Right forelimb (tissue), 1 donor: ENCODE data around the gene XYLT1.
"Not testable (repeated sequence)": the region's sequence is repeated elsewhere in the genome, so short reads cannot be mapped to it uniquely, and the experiment has no call there.

Experiments
- DNase-seq: peaks from one replicate; pipeline ENCODE4 v3.0.0-alpha.2; 2018

XYLT1 gene

DNA sequence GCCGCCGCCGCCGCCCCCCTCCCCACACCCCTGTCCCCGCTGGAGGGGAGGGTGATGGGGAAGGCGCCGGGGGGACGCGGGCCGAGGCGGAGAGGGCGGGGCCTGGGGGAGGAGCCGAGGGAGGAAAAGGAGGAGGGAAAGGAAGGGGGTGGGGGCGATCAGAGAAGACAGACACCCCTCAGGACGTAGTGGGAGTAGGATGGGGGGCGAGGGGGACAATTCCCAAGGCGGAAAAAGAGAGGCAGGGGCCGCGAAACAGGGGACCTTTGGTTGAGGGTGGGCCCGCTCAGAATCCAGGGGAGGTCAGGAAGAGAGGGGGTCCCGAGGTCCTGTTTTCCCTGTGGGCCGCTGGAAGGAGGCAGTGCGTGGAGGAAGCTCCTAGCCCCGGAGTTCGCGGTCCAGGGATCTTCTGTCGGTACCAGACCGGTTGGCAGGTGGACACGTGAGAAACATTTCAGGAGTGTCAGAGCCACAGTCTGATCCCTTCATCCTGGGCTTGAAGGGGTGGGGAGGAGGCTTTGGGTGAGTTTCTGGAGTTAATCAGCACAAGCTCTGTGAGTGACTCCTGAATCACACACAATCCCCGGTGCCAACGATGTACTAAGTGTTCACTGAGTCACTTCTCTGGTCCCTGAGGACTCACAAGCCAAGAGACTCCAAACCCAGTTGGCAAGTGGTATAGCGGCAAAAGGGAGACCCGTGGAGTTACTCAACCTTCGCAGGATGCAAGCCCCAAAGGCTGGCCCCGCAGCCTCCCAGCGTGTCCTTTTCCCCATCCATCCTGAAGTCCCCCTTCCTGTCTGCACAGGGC, at the start of gene XYLT1:
Gene XYLT1 (minus strand): TSS at position 53 of the 811 bp plus-strand sequence. CDS start 164 bp downstream, outside the sequence.
- peak; percentile 66 for DNase-seq

- DNase-seq = no peak
These were observed 49.4 kb upstream of the XYLT1 start for GRCh38 chr16:17520111-17520510.

DNA sequence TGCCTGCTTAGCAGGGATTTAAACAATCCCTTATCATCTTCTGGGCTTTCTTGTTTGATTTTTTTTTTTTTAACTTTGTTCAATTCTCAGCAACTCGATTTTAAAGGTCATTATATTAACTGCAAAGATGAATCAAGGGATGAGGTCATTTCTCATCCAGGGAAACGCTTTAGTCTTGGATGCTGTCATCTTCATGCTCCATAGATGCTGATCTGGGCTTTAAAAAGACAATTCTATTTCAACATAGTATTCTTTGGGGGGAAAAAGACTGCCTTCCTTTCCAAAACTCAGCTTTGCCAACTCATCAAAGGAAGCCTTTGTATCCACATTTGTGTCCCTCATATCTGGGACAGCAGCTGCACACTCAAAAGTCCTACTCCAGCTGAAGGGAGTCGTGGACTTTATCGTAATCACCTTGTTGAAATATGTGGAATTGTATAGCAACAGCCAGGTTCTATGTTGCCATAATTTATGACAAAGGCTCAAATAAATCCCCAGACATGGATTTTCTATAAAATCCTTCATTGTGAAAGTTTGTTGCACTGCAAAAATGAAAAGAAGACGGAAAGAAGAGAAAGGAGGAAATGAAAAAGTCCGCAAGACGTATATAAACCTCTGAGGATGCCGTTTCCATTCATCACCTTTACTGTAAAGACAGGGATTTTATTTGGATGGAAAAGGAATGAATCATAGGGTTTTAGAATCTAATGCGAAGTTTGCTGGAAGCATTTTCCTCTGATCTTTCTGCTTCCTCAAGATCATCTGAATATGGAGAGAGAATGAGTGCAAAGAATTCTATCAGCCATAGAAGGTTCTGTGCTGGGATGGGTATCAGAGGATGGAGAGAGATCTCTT, 48.6 kb upstream of the XYLT1 start:
- DNase-seq = no peak

DNA sequence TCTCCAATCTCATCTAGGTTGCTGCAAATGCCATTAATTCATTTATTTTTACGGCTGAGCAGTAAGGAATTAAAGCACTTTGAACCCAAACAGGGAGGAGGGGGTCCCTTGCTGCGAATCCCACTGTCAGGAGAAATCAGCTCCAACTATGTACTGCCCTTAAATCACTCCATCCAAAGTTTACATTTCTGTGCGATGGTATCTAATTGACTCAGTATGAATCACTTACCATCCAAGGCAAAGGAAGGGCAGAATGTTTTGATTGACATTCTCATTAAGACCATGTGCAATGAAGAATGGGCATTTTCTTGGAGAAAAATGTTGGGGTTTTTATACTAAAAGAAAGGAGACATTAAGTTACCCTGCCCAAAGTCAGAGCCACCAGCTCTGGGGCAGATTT, 47.7 kb upstream of the XYLT1 start:
- DNase-seq = no peak

DNA sequence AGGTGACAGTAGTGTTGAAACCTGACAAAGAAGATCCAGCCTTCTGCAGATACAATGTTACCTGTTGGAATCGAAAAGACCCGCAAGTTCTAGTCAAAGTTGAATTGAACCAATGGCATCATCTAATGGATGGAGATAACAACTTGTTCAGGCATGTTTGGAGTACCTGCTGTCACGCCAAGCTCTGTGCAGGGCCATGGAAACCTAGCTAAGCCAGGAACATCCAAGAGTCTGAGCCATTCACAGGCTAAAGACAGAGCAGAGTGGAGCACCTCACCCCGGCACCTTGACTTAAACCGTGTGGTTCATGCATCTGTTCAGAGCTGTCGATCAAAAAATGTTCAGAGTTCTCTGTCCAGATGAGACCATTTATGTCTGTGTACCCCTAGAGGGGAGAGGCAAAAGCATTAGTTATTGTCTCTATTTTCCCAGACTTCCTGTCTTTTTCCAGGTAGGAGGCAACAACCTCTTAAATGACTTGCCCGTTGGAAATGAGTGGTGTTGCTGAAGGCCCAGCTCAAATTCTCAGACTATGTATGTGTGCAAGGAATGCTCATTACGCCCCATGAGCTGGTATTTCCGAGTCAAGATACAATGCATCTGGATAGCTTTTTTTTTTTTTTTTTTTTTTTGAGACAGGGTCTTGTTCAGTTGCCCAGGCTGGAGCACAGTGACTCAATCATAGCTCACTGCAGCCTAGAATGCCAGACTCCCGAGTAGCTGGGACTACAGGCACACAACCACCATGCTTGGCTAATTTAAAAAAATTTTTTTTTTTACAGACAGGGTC, 44.9 kb upstream of the XYLT1 start:
- no peak for DNase-seq

- no peak for DNase-seq
These were observed 42.0 kb upstream of the XYLT1 start for GRCh38 chr16:17512636-17513220.

DNA sequence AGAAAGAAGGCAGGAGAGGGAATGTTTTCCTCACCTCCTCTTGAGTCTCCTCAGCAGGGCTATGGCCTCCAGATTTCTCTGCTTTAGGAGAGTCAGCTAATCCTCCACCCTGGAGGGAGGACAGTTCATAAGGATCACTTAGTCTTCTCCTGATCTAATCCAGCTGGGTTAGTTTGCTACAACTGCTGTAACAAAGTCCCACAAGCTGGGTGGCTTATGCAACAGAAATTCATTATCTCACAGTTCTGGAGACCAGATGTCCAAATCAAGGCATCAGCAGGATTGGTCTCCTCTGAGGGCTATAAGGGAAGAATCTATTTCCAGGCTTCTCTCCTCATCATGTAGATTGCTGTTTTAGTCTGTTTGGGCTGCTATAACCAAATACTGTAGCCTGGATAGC, 40.6 kb upstream of the XYLT1 start:
- no peak for DNase-seq

GRCh38 chr16:17510567-17510966, 39.8 kb upstream of the XYLT1 start:
- DNase-seq = no peak

GRCh38 chr16:17509194-17509593, 38.4 kb upstream of the XYLT1 start:
- no peak for DNase-seq

DNA sequence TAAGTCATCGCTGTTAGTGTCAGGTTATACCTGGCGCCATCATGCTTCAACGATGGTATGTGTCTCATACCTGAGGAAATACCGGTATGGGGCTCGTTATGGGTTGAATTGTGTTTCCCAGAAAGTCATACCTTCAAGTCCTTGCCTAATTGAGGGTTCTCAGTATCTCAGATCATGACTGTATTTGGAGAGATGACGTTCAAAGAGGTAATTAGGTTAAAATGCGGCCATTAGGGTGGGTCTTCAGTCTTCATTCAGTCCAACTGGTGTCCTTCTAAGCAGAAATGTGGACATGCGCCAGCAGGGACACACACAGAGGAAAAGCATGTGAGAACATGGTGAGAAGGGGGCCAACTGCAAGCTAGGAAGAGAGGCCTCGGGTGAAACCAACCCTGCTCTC, 37.5 kb upstream of the XYLT1 start:
- DNase-seq = no peak

GRCh38 chr16:17507516-17507915, 36.8 kb upstream of the XYLT1 start:
- not testable (repeated sequence) for DNase-seq

DNA sequence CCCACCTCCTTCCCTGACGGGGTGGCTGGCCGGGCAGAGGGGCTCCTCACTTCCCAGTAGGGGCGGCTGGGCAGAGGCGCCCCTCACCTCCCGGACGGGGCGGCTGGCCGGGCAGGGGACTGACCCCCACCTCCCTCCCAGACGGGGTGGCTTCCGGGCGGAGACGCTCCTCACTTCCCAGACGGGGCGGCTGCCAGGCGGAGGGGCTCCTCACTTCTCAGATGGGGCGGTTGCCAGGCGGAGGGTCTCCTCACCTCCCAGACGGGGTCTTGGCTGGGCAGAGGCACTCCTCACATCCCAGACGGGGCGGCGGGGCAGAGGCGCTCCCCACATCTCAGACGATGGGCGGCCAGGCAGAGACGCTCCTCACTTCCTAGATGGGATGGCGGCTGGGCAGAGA, 35.1 kb upstream of the XYLT1 start:
- not testable (repeated sequence) for DNase-seq

DNA sequence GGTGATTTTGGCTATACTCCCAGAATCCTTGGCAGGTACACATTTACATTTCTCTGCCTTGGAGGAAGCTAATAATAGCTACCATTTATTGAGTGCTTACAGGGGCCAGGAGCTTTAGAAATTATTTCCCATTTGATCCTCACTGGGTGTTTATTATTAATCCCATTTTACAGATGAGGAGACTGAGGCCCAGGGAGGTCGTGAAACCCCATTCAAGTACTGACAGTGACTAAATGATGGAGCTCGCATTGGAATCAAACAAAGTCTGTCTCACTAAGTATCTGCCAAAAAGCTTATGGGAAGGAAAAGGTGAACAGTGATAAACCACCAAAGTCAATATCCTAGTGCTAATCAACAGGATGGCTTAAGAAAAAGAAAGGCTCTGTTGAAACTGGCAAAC, 33.3 kb upstream of the XYLT1 start:
- no peak for DNase-seq

DNA sequence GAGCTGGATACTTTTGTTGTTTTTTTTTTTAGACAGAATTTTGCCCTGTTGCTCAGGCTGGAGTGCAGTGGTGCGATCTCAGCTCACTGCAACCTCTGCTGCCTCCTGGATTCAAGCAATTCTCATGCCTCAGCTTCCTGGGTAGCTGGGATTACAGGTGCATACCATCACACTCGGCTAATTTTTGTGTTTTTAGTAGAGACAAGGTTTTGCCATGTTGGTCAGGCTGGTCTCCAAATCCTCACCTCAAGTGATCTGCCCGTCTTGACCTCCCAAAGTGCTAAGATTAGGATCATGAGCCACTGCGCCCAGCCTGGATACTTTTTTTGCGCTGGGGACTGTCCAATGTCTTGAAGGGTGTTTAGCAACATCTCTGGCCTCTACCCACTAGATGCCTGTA, 32.6 kb upstream of the XYLT1 start:
- no peak for DNase-seq

DNA sequence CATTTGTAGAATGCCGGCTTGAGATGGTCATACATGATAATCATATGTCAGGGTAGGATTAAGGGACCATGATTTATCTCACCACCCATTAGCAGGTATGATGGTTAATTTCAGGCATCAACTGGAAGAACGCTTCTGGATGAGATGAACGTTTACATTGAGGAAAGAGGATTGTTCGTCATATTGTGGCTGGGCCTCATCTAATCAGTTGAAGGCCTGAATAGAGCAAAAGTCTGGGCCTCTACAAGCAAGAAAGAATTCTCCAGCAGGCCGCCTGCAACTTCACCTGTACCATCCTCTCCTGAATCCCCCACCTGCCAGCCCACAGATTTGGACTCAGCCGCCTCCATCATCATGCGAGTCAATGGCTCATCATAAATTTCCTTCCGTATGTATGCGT, 30.6 kb upstream of the XYLT1 start:
- DNase-seq = no peak

DNA sequence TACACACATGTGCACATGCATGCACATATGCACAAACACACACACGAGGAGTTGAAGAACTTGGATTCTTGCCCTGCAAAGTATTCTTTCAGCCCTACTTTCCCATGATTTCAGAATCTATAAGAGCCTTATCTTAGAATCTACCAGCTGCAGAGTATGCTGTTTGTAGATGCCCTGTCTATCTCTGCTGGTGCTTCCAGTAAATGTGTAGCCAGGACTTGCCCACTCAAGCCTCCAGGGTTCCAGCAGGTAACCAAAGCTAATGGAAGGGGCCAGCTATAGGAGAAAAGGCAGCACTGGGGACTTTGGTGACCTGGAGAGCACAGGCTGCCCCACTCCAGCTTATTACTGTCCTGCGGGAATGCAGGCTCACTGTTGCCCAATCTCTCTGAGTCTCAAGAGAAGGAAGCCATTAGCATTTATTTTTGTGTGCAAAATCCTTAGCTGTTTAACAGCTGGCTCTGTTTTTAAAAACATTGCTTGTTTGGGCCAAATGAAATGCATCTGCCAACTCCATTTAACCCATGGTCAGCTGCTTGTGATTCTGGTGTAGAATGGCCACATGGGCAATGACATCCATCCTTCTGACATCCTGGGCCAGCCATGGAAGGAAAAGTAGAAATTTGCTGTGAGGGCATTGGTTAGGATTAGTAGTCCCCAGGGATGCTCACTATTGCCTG, 28.6 kb upstream of the XYLT1 start:
- no peak for DNase-seq

- DNase-seq = no peak
These were observed 26.9 kb upstream of the XYLT1 start for GRCh38 chr16:17497648-17498047.

GRCh38 chr16:17496891-17497290, 26.1 kb upstream of the XYLT1 start:
- DNase-seq = no peak

- DNase-seq = no peak
These were observed 22.3 kb upstream of the XYLT1 start for GRCh38 chr16:17493012-17493411.

GRCh38 chr16:17491140-17491662, 20.4 kb upstream of the XYLT1 start:
- DNase-seq = no peak

DNA sequence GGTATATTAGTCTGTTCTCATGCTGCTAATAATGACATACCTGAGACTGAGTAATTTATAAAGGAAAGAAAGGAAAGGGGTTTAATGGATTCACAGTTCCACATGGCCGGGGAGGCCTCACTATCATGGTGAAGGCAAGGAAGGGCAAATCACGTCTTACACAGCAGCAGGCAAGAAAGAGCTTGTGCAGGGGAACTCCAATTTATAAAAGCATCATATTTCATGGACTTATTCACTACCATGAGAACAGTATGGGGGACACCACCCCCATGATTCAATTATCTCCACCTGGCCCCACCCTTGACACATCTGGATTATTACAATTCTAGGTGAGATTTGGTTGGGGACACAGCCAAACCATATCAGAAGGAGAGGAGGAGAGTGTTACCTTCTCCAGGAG, 17.7 kb upstream of the XYLT1 start:
- no peak for DNase-seq

- no peak for DNase-seq
These were observed 12.6 kb upstream of the XYLT1 start for GRCh38 chr16:17483351-17483750.
